Fibroblast of mammary gland (primary cell): ENCODE results near the gene BTBD9.

Experiments
- DNase-seq: peaks from one replicate; pipeline ENCODE4 v3.0.0-alpha.2; 2010; ENCODE audit warnings: low read depth
- H3K4me3 ChIP-seq: 2 replicates; pipeline ENCODE4 v1.5.1; 2011; ENCODE audit warnings: low read depth, mild to moderate bottlenecking, low read length, moderate library complexity; ENCODE audit not compliant: control insufficient read depth
- TF ChIP-seq, protein P1 (sequence below): conservative IDR thresholded peaks from 2 replicates; pipeline ENCODE4 v1.5.1; 2011; ENCODE audit warnings: low read depth, low read length, inconsistent platforms; ENCODE audit not compliant: control insufficient read depth, insufficient read depth

BTBD9 gene

DNA sequence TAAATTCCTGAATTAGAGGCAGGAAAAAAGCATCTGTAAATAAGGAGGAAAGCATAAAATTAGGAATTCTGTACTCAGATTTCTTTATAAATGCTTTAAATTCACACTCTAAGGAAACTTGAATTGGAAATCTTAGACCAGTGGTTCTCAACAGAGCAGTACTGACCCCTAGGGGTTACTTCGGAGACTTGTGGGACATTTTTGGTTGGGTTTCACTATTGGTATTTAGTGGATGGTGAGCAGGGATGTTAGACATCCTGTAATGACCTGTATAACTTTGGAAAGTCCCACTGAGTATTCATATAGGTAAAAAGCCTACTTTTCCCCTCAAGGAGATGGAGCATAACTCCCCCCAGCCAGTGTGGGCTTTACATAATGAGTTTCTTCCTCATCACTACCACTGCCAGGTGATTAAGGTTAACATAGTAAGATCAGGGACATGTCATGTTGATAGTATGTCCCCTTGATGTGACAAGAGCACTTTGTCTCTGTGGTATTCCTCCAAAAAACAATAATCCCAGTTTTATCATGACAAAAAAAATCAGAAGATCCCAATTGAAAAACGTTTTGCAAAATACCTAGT is 32.2 kb upstream of the BTBD9 start:
- TF ChIP-seq, protein P1, sequence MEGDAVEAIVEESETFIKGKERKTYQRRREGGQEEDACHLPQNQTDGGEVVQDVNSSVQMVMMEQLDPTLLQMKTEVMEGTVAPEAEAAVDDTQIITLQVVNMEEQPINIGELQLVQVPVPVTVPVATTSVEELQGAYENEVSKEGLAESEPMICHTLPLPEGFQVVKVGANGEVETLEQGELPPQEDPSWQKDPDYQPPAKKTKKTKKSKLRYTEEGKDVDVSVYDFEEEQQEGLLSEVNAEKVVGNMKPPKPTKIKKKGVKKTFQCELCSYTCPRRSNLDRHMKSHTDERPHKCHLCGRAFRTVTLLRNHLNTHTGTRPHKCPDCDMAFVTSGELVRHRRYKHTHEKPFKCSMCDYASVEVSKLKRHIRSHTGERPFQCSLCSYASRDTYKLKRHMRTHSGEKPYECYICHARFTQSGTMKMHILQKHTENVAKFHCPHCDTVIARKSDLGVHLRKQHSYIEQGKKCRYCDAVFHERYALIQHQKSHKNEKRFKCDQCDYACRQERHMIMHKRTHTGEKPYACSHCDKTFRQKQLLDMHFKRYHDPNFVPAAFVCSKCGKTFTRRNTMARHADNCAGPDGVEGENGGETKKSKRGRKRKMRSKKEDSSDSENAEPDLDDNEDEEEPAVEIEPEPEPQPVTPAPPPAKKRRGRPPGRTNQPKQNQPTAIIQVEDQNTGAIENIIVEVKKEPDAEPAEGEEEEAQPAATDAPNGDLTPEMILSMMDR = peak; percentile 88
- no peak overlapping the region for H3K4me3 ChIP-seq
- peak; percentile 74 for DNase-seq

DNA sequence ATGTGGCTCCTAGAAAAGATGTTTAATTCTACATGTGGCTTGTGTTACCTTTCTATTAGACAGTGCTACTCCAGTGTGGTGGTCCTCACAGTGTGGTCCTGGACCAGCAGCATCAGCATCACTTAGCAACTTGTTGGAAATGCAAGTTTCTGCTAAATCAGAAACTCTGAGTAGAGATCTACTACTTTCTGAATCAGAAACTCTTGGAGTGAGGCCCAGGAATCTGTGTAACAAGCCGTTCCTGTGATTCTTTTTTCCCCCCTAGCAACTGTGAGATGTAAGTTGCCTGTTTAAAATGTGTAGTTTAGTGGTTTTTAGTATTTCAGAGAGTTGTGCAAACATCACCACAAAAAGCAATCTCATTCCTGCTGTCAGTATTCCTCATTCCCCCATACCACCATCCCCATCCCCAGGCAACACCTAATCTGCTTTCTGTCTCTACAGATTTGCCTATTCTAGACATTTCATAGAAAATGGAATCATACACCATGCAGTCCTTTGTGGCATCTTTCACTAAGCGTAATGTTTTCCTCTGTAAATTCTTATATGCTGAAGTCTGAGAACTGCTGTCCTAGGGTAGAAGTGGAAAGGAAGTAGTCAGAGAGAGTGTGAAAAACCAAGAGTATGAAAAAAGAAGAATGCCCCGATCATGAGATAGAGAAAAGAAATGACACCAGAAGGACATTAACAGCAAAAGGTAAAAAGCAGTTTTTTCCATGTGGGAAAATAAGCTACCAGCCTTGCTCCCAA is 18.9 kb upstream of the BTBD9 start:
- no peak for DNase-seq
- TF ChIP-seq, protein P1 = no peak
- no peak overlapping the region for H3K4me3 ChIP-seq

DNA sequence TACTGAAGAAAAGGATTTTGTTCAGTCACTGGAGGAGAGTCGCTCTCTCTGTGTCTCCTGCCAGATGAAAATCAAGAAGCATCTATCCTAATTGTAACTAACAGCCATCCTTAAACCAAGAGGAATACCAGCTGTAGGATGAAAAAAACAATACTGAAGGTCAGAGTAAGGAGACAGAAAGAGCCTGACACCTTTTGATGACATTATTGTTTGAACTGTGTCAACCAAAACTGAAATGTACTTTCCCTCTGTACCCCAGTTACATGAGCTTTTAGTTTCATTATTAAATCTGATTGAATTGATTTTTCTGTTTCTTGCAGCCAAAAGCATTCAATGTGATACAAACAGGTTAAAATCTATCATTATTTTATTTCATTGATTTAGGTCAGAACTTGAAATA is 17.2 kb upstream of the BTBD9 start:
- DNase-seq = no peak
- TF ChIP-seq, protein P1 = no peak
- no peak overlapping the region for H3K4me3 ChIP-seq

DNA sequence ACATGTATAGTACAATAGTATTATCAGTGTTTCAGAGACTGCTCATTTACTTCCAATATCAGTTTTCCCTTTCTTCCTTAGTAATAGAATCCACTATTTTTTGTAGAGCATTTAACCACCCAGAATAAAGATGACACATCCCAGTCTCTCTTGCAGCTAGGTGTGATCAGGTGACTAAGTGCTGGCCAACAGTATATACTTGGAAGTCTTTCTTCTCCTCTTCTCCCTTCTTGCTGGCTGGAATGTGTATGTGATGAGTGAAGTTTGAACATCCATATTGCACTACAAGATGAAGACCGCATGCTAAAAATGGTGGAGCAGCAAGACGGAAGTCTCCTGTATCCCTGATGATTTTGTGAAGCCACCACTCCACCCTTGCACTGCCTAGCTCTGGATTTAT is 14.5 kb upstream of the BTBD9 start:
- TF ChIP-seq, protein P1 = no peak
- no peak overlapping the region for H3K4me3 ChIP-seq
- DNase-seq = no peak

DNA sequence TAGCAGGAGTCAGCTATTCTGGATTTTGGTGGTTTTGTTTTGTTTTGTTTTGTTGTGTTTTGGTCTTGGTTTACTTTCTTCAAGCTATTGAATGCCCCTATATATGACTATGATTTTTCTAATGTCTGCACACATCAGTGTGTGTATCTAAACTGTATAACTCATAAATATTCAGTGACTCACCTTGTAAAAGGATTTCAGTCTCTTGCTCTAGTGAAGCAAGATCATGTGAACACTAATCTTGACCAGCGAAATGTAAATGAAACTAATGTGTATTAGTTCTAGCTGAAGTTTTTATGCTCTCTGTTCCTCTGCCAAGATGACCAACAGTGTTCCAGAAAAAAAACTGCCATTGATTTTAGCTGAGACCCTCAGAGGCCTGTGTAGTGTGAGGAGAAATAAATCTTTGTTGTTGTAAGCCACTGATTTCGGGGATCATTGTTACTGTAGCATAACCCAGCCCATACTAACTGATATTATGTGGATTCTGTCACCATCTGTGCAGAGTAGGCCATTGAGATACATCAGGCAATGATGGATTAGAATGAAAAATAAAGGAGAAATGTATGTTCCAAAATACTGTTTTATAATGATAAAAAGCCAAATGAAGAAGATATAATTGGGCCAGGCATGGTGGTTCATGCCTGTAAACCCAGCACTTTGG is 11.5 kb upstream of the BTBD9 start:
- TF ChIP-seq, protein P1 = no peak
- DNase-seq = no peak
- no peak overlapping the region for H3K4me3 ChIP-seq

DNA sequence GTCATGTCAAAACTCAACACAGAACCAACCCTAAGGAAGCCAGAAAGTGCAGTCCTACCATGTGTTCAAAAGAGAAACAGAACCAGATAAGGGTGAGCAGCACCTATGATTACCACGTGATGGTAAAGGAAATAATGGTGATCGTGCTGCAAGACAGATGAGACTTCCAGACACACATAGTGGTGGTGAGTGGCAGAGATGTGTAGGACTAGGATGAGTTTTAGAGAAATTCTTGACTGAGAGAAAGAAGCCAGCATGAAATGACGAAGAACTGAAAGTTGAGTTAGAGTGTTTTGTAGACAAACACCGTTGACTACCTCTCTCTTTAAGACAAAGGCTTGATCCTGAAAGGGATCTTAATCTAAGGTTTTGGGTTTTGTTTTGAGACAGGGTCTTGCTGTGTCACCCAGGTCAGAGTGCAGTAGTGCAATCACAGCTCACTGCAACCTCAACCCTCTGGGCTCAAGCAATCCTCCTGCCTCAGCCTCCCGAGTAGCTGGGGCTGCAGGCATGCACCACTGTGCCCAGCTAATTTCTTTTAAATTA is 10.6 kb upstream of the BTBD9 start:
- TF ChIP-seq, protein P1 = no peak
- no peak for DNase-seq
- no peak overlapping the region for H3K4me3 ChIP-seq
